ENCODE data around the gene CCDC12.

DNA sequence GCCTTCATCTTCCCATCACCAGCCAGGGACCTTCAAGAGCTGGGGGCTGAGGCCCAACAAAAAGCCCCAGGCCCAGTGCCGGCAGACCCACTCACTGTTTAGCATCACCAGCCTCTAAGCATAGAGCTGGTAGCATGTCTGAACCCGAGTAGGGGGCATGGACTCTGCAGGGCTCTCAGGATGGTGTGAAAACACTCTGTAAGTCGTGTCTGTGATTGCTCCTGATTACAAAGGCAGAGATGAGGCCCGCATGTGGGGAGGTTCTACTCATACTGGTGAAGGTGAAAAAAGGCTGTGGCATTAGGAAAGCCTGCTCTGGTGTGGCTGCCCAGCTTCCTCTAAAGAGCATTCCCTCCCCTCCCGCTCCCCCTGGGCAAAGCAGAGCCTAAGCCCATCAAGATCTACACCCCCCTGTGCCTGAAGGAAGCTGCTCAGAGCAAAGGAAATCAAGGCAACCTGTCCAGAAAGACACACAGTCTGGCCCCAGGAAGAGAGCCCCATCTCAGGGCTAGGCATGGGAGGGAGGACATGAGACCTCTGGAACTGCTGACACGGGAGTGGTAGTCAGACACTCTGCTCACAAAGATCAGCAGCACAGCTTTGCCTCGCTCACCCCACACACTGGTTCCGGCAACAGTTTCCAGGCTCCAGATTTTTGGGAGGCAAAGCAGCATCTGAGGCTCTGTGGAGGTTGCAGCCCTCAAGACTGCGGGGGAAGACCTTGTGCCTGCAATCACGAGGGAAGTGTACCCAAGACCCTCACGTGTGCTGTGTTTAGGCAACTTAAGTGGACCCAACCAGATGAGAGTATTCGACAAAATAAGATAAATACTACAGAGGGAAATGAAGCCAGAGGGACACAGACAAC is 36.7 kb downstream of the CCDC12 start:
- TF ChIP-seq EP300 (IDR thresholded peaks at IDR 0.05), result no peak
- TF ChIP-seq, protein P1, sequence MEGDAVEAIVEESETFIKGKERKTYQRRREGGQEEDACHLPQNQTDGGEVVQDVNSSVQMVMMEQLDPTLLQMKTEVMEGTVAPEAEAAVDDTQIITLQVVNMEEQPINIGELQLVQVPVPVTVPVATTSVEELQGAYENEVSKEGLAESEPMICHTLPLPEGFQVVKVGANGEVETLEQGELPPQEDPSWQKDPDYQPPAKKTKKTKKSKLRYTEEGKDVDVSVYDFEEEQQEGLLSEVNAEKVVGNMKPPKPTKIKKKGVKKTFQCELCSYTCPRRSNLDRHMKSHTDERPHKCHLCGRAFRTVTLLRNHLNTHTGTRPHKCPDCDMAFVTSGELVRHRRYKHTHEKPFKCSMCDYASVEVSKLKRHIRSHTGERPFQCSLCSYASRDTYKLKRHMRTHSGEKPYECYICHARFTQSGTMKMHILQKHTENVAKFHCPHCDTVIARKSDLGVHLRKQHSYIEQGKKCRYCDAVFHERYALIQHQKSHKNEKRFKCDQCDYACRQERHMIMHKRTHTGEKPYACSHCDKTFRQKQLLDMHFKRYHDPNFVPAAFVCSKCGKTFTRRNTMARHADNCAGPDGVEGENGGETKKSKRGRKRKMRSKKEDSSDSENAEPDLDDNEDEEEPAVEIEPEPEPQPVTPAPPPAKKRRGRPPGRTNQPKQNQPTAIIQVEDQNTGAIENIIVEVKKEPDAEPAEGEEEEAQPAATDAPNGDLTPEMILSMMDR (IDR thresholded peaks at IDR 0.05), result no peak
